K562 (cell line): ENCODE data around the gene TTL.

ENCODE experiments used
- EZH2 ChIP-seq: IDR thresholded peaks from 2 replicates; pipeline ENCODE4 v1.6.1; 2012; ENCODE audit warnings: low read depth, mild to moderate bottlenecking, inconsistent platforms, low read length, borderline replicate concordance
- HBP1 ChIP-seq: fragments of 450-650 bp; formaldehyde crosslinking; IDR thresholded peaks from 2 replicates; pipeline ENCODE4 v1.4.0; 2022; ENCODE audit warnings: missing genetic modification characterization
- POLR2A ChIP-seq: fragments of 450-650 bp; conservative IDR thresholded peaks from 2 replicates; pipeline ENCODE4 v1.6.1; 2016
- ZNF583 ChIP-seq: fragments of 250-450 bp; sonication (Bioruptor Pico); IDR thresholded peaks from 2 replicates; pipeline ENCODE4 v1.4.0; 2020
- TF ChIP-seq, protein P1 (sequence below), 3 experiments: IDR thresholded peaks in 2 of 3; conservative IDR thresholded peaks in 1 of 3; 2 replicates each; pipeline ENCODE4 v1.5.1; 2011 to 2012; ENCODE audit warnings: low read length in 3 of 3, mild to moderate bottlenecking in 3 of 3, control low read depth in 2 of 3, improper control_type of control experiment in 1 of 3, inconsistent platforms in 1 of 3, low read depth in 1 of 3, mixed read lengths in 1 of 3, moderate library complexity in 1 of 3; ENCODE audit not compliant: insufficient read depth in 2 of 3

DNA sequence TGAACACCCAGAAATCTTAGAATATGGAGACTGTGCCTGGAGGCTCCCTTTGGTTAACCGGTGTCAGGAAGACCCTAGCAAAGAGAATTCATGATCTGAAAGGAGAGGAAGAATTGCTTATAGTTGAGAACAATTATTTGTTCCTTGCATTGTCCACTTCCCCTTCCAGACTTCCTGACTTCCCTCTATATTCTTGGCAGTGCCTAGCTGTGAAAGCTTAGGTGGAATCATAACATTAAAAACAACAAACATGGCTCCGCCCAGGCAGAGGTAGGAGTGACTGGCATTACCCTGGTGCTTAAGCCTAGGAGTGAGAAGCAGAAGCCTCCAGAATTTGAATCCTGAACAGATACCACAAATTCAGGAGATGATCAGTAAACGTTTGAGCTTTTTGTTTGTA is 1.9 kb downstream of the TTL start:
- TF ChIP-seq, protein P1, sequence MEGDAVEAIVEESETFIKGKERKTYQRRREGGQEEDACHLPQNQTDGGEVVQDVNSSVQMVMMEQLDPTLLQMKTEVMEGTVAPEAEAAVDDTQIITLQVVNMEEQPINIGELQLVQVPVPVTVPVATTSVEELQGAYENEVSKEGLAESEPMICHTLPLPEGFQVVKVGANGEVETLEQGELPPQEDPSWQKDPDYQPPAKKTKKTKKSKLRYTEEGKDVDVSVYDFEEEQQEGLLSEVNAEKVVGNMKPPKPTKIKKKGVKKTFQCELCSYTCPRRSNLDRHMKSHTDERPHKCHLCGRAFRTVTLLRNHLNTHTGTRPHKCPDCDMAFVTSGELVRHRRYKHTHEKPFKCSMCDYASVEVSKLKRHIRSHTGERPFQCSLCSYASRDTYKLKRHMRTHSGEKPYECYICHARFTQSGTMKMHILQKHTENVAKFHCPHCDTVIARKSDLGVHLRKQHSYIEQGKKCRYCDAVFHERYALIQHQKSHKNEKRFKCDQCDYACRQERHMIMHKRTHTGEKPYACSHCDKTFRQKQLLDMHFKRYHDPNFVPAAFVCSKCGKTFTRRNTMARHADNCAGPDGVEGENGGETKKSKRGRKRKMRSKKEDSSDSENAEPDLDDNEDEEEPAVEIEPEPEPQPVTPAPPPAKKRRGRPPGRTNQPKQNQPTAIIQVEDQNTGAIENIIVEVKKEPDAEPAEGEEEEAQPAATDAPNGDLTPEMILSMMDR (IDR thresholded peaks at IDR 0.05 in 2 of 3, conservative IDR thresholded peaks at IDR 0.05 in 1 of 3; ENCODE audit: insufficient read depth in 2 of 3, low read depth in 1 of 3, low read length in 3 of 3) = no peak
- TF ChIP-seq POLR2A (no peak), EZH2 (no peak), HBP1 (no peak), ZNF583 (no peak)
